Karpas-422 (cell line): ENCODE results near the gene GLRX. TPM values are rescaled to one million over a fixed set of nuclear protein-coding genes. Genes with fewer than 3 reads are reported as not detected.
"Not testable (repeated sequence)": the region's sequence is repeated elsewhere in the genome, so short reads cannot be mapped to it uniquely, and the experiment has no call there.

ENCODE experiments used
- DNase-seq: peaks from one replicate; pipeline ENCODE4 v3.0.0-alpha.2; 2015
- H2AFZ ChIP-seq: fragments of 200-600 bp; sonication (generic); 2 replicates; pipeline ENCODE4 v1.6.1; 2014; ENCODE audit warnings: antibody characterized with exemption, low read length, mixed read lengths
- H3K27ac ChIP-seq: fragments of 200-600 bp; sonication (generic); 2 replicates; pipeline ENCODE4 v1.5.1; 2014; ENCODE audit warnings: mild to moderate bottlenecking, low read length, moderate library complexity
- H3K27me3 ChIP-seq: fragments of 200-600 bp; sonication (generic); 2 replicates; pipeline ENCODE4 v1.6.1; 2014; ENCODE audit warnings: low read length, mixed read lengths
- H3K36me3 ChIP-seq: fragments of 200-600 bp; sonication (generic); 2 replicates; pipeline ENCODE4 v1.6.1; 2014; ENCODE audit warnings: low read length, mixed read lengths; ENCODE audit not compliant: insufficient read depth
- H3K4me1 ChIP-seq: fragments of 200-600 bp; sonication (generic); 2 replicates; pipeline ENCODE4 v1.6.1; 2014; ENCODE audit warnings: mild to moderate bottlenecking, low read length, mixed read lengths
- H3K4me2 ChIP-seq: fragments of 200-600 bp; sonication (generic); 2 replicates; pipeline ENCODE4 v1.6.1; 2014; ENCODE audit warnings: low read length, low read depth, mild to moderate bottlenecking; ENCODE audit not compliant: poor library complexity, severe bottlenecking
- H3K4me3 ChIP-seq: fragments of 200-600 bp; sonication (generic); 2 replicates; pipeline ENCODE4 v1.5.1; 2014; ENCODE audit warnings: mild to moderate bottlenecking, antibody characterized with exemption, low read length, mixed read lengths
- H3K79me2 ChIP-seq: fragments of 200-600 bp; sonication (generic); 2 replicates; pipeline ENCODE4 v1.6.1; 2014; ENCODE audit warnings: mild to moderate bottlenecking, low read length, mixed read lengths
- H3K9ac ChIP-seq: fragments of 200-600 bp; sonication (generic); 2 replicates; pipeline ENCODE4 v1.6.0; 2014; ENCODE audit warnings: low read length
- H3K9me2 ChIP-seq: fragments of 200-600 bp; sonication (generic), shearing (Covaris generic); replicated peaks from 2 replicates; pipeline ENCODE4 v1.6.0; 2014; ENCODE audit warnings: mild to moderate bottlenecking, low read length, moderate library complexity; ENCODE audit not compliant: insufficient read depth
- H3K9me3 ChIP-seq: fragments of 300-700, 200-600 bp; sonication (generic); 2 replicates; pipeline ENCODE4 v1.6.1; 2014; ENCODE audit warnings: low read length, mixed read lengths
- H4K20me1 ChIP-seq: fragments of 200-600 bp; sonication (generic); 2 replicates; pipeline ENCODE4 v1.6.1; 2014; ENCODE audit warnings: mild to moderate bottlenecking, antibody characterized with exemption, low read length, low read depth; ENCODE audit not compliant: insufficient read depth
- total RNA-seq: library from RNA; depleted of rRNA; stranded (reverse); fragments of >200 nt; shearing (Covaris generic); gene quantifications from 2 replicates; pipeline ENCODE4 v1.2.3, GENCODE V29; 2014; ENCODE audit warnings: low replicate concordance

Gene GLRX
- total RNA-seq, 1 experiment from 2014 or later: 16.3 TPM

- Histone ChIP-seq H2AFZ (peak overlapping the region; percentile 95), H3K4me2 (peak overlapping the region; percentile 83), H3K4me3 (peak overlapping the region; percentile 76), H3K27me3 (no peaks in the 10 kb centered on the region), H3K9ac (peak overlapping the region; percentile 67), H3K4me1 (peaks cover 41% of the 10 kb centered on the region), H3K9me3 (no peaks in the 10 kb centered on the region), H4K20me1 (no peaks in the 10 kb centered on the region), H3K27ac (0 out of 2 replicates have a peak overlapping the region, but pooled peaks have one; percentile 14), H3K36me3 (no peaks in the 10 kb centered on the region), H3K79me2 (no peaks in the 10 kb centered on the region), H3K9me2 (no peaks in the 10 kb centered on the region)
- no peak for DNase-seq
These were observed 1.2 kb downstream of the GLRX start for GRCh38 chr5:95821110-95822021.

DNA sequence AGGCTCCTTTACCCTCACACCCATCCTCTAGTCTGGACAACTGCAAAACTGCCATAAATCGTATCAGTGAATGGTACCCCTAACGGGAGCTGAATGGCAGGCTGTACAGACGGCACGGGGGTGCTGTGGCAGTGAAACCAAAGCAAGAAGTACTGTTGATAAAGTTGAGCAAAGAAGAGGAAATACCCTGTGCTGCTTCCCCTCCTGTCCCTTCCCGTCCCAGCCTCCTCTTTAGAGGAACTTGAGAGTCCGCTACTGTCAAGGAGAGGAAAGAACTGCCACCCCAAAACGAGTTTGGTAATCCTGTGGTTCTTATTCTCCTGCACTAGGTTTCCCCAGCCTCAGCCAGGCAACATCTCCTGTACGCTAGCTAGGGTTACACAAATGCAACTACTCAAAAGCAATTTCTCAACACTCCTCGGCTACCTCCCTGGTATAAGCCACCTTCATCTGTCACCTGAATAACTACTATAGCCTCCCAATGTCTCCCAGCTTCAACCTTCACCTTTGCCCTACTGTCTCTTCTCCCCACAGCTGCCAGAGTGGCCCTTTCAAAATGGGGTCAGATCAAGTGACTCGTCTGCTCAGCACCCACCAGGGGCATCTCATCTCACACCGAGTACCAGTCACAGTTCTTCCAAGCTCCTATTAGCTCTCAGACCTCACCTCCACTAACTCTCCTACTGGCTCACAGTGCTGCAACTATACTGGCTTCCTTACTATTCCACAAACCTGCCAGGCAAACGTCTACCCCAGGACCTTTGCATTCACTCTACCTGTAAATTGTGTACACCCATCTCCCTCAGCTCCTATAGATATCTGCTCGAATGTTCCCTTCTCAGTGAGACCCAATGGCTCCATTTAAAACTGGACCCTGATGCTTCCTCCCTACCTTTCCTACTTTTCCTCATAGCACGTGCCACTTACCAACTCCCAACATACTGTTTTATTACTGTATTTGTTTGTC, 4.1 kb downstream of the GLRX start:
- H3K4me1 ChIP-seq: peaks cover 46% of the 10 kb centered on the region
- no peaks in the 10 kb centered on the region for H3K9me2 ChIP-seq
- H3K4me2 ChIP-seq: peak overlapping the region; percentile 50
- H3K9me3 ChIP-seq: no peaks in the 10 kb centered on the region
- no peaks in the 10 kb centered on the region for H3K36me3 ChIP-seq
- DNase-seq: peak; percentile 58
- peak overlapping the region; percentile 36 for H3K9ac ChIP-seq
- H3K4me3 ChIP-seq: peak overlapping the region; percentile 27; the same call in 1 of the 2 replicates
- no peaks in the 10 kb centered on the region for H4K20me1 ChIP-seq
- H3K27ac ChIP-seq: no peak overlapping the region
- no peaks in the 10 kb centered on the region for H3K27me3 ChIP-seq
- peak overlapping the region; percentile 4; the same call in 1 of the 2 replicates for H2AFZ ChIP-seq
- no peaks in the 10 kb centered on the region for H3K79me2 ChIP-seq

DNA sequence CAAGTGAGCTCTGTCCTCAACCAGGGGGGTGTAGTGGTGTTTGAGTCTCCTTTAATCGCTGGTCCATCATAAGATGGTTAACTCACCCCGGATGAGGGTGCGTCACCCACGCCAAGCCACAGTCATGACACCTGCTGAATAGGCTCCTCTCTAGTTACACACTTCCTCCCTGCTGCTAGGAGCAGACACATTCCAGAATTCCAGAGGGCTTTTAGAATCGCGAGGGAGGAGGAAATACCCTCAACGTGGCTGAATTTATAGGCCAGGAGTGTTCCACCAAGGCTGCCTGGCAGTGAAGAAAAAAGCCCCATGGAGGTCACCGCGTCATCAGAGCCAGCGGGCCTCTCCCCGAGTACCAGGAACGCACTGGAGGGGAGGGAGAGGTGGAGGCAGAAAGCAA, 5.1 kb downstream of the GLRX start:
- no peak overlapping the region for H2AFZ ChIP-seq
- H3K36me3 ChIP-seq: no peaks in the 10 kb centered on the region
- peak overlapping the region; percentile 27; the same call in 1 of the 2 replicates for H3K4me3 ChIP-seq
- no peaks in the 10 kb centered on the region for H4K20me1 ChIP-seq
- H3K27me3 ChIP-seq: no peaks in the 10 kb centered on the region
- peaks cover 38% of the 10 kb centered on the region for H3K4me1 ChIP-seq
- H3K27ac ChIP-seq: no peak overlapping the region
- H3K9ac ChIP-seq: no peak overlapping the region
- peak overlapping the region; percentile 50 for H3K4me2 ChIP-seq
- H3K79me2 ChIP-seq: no peaks in the 10 kb centered on the region
- H3K9me3 ChIP-seq: no peaks in the 10 kb centered on the region
- DNase-seq: peak; percentile 29
- H3K9me2 ChIP-seq: no peaks in the 10 kb centered on the region

DNA sequence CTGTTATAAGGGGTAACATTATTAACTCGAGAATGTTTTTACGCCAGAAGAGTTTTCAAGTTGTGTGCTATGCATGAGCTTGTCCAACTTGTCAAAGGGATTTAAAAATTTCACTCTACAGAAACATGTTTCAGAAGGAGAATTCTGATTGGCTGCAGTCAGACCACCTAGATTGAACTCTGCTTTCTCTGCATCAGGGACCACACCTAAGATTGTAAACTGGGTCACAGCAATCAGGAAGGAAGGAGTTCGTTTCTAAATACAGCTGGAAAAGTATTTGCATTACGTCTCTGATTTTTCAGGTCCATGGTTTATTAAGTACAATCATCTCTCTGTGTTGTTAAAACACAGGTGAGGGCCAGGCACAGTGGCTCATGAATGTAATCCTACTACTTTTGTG, 5.8 kb downstream of the GLRX start:
- peaks cover 35% of the 10 kb centered on the region for H3K4me1 ChIP-seq
- no peak overlapping the region for H3K4me2 ChIP-seq
- H3K4me3 ChIP-seq: no peak overlapping the region
- no peaks in the 10 kb centered on the region for H3K9me3 ChIP-seq
- no peaks in the 10 kb centered on the region for H3K9me2 ChIP-seq
- H4K20me1 ChIP-seq: no peaks in the 10 kb centered on the region
- H3K27ac ChIP-seq: no peak overlapping the region
- H2AFZ ChIP-seq: no peak overlapping the region
- no peaks in the 10 kb centered on the region for H3K27me3 ChIP-seq
- H3K79me2 ChIP-seq: no peaks in the 10 kb centered on the region
- H3K36me3 ChIP-seq: no peaks in the 10 kb centered on the region
- DNase-seq: no peak
- H3K9ac ChIP-seq: no peak overlapping the region

- no peaks in the 10 kb centered on the region for H3K79me2 ChIP-seq
- no peak overlapping the region for H3K4me2 ChIP-seq
- H3K9me3 ChIP-seq: no peaks in the 10 kb centered on the region
- H3K27me3 ChIP-seq: no peaks in the 10 kb centered on the region
- no peak overlapping the region for H3K27ac ChIP-seq
- H2AFZ ChIP-seq: no peak overlapping the region
- H3K9me2 ChIP-seq: no peaks in the 10 kb centered on the region
- no peak overlapping the region for H3K4me3 ChIP-seq
- H3K4me1 ChIP-seq: peaks cover 31% of the 10 kb centered on the region
- no peak overlapping the region for H3K9ac ChIP-seq
- H4K20me1 ChIP-seq: no peaks in the 10 kb centered on the region
- no peak for DNase-seq
- H3K36me3 ChIP-seq: no peaks in the 10 kb centered on the region
These were observed 6.2 kb downstream of the GLRX start for GRCh38 chr5:95816341-95816740.

- Histone ChIP-seq H3K9ac (no peak overlapping the region), H2AFZ (no peak overlapping the region), H3K4me3 (no peak overlapping the region), H3K9me2 (no peaks in the 10 kb centered on the region), H3K4me2 (no peak overlapping the region), H3K9me3 (no peaks in the 10 kb centered on the region), H3K79me2 (no peaks in the 10 kb centered on the region), H3K27me3 (no peaks in the 10 kb centered on the region), H4K20me1 (no peaks in the 10 kb centered on the region), H3K27ac (no peak overlapping the region), H3K4me1 (peaks cover 27% of the 10 kb centered on the region), H3K36me3 (no peaks in the 10 kb centered on the region)
- no peak for DNase-seq
These were observed 7.3 kb downstream of the GLRX start for GRCh38 chr5:95815155-95815729.

GRCh38 chr5:95813035-95813434, 9.5 kb downstream of the GLRX start:
- H3K9ac ChIP-seq, H3K4me2 ChIP-seq, H3K4me3 ChIP-seq, H3K27me3 ChIP-seq, H3K36me3 ChIP-seq, H3K79me2 ChIP-seq, H3K27ac ChIP-seq, H3K9me3 ChIP-seq, H3K9me2 ChIP-seq, H2AFZ ChIP-seq, H4K20me1 ChIP-seq, DNase-seq: not testable (repeated sequence)
- peaks cover 38% of the 10 kb centered on the region for H3K4me1 ChIP-seq
